22Rv1 (cell line): Measurements from ENCODE around the gene EPHA6.
A peak's percentile ranks its signal among the peaks of the same experiment; 100 is the strongest.
"Not testable (repeated sequence)": the region's sequence is repeated elsewhere in the genome, so short reads cannot be mapped to it uniquely, and the experiment has no call there.

Experiments
- H3K27ac ChIP-seq: fragments of 450-650 bp; 2 replicates; pipeline ENCODE4 v1.5.1; 2017
- CTCF ChIP-seq: fragments of 450-650 bp; IDR thresholded peaks from 2 replicates; pipeline ENCODE4 v1.5.1; 2017; ENCODE audit warnings: mild to moderate bottlenecking
- ZFX ChIP-seq: fragments of 450-650 bp; IDR thresholded peaks from 2 replicates; pipeline ENCODE4 v1.6.1; 2017; ENCODE audit warnings: antibody characterized with exemption, borderline replicate concordance

Gene EPHA6

GRCh38 chr3:96994988-96995387 is 180.6 kb downstream of the EPHA6 start:
- no peak overlapping the region for H3K27ac ChIP-seq
- TF ChIP-seq ZFX (no peak), CTCF (no peak)

- no peak overlapping the region for H3K27ac ChIP-seq
- no peak for TF ChIP-seq ZFX
- TF ChIP-seq CTCF = no peak
Measured at GRCh38 chr3:96996009-96996408, 181.6 kb downstream of the EPHA6 start.

- TF ChIP-seq CTCF = no peak
- no peak for TF ChIP-seq ZFX
- H3K27ac ChIP-seq = no peak overlapping the region
Measured at GRCh38 chr3:97001611-97002010, 187.2 kb downstream of the EPHA6 start.

GRCh38 chr3:97009427-97010019 is 195.1 kb downstream of the EPHA6 start:
- H3K27ac ChIP-seq = no peak overlapping the region
- TF ChIP-seq ZFX = no peak
- no peak for TF ChIP-seq CTCF

- TF ChIP-seq CTCF (no peak), ZFX (no peak)
- peak overlapping the region; percentile 32; the same call in 1 of the 2 replicates for H3K27ac ChIP-seq
Measured at GRCh38 chr3:97010881-97011657, 196.7 kb downstream of the EPHA6 start.

- no peak overlapping the region for H3K27ac ChIP-seq
- TF ChIP-seq ZFX = no peak
Measured at GRCh38 chr3:97021778-97022177, 207.4 kb downstream of the EPHA6 start.

GRCh38 chr3:97025612-97026011 is 211.2 kb downstream of the EPHA6 start:
- H3K27ac ChIP-seq = not testable (repeated sequence)

- TF ChIP-seq ZFX (no peak), CTCF (no peak)
- H3K27ac ChIP-seq = no peak overlapping the region
Measured at GRCh38 chr3:97029972-97030371, 215.6 kb downstream of the EPHA6 start.
